ENCODE measurements around the gene MACROD1.

DNA sequence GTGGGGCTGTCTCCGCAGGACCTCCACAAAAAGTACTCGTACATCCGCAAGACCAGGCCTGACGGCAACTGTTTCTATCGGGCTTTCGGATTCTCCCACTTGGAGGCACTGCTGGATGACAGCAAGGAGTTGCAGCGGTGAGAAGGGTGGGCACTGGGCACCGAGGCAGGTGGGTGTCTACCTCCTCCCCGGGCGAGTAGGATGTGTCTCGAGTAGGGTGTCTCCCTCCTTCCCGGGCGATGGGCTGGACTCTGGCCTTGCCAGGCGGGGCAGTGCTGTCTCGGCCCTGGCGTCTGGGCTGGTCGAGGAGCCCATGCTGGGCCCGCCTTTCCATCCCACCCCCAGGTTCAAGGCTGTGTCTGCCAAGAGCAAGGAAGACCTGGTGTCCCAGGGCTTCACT, 169.4 kb downstream of the MACROD1 start:
- TF ChIP-seq, protein P1, sequence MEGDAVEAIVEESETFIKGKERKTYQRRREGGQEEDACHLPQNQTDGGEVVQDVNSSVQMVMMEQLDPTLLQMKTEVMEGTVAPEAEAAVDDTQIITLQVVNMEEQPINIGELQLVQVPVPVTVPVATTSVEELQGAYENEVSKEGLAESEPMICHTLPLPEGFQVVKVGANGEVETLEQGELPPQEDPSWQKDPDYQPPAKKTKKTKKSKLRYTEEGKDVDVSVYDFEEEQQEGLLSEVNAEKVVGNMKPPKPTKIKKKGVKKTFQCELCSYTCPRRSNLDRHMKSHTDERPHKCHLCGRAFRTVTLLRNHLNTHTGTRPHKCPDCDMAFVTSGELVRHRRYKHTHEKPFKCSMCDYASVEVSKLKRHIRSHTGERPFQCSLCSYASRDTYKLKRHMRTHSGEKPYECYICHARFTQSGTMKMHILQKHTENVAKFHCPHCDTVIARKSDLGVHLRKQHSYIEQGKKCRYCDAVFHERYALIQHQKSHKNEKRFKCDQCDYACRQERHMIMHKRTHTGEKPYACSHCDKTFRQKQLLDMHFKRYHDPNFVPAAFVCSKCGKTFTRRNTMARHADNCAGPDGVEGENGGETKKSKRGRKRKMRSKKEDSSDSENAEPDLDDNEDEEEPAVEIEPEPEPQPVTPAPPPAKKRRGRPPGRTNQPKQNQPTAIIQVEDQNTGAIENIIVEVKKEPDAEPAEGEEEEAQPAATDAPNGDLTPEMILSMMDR (IDR thresholded peaks at IDR 0.05) = no peak
- no peak for TF ChIP-seq NFYB (CRISPR knock-in tag; conservative IDR thresholded peaks at IDR 0.05; ENCODE audit: low read depth)
- TF ChIP-seq, protein P2, sequence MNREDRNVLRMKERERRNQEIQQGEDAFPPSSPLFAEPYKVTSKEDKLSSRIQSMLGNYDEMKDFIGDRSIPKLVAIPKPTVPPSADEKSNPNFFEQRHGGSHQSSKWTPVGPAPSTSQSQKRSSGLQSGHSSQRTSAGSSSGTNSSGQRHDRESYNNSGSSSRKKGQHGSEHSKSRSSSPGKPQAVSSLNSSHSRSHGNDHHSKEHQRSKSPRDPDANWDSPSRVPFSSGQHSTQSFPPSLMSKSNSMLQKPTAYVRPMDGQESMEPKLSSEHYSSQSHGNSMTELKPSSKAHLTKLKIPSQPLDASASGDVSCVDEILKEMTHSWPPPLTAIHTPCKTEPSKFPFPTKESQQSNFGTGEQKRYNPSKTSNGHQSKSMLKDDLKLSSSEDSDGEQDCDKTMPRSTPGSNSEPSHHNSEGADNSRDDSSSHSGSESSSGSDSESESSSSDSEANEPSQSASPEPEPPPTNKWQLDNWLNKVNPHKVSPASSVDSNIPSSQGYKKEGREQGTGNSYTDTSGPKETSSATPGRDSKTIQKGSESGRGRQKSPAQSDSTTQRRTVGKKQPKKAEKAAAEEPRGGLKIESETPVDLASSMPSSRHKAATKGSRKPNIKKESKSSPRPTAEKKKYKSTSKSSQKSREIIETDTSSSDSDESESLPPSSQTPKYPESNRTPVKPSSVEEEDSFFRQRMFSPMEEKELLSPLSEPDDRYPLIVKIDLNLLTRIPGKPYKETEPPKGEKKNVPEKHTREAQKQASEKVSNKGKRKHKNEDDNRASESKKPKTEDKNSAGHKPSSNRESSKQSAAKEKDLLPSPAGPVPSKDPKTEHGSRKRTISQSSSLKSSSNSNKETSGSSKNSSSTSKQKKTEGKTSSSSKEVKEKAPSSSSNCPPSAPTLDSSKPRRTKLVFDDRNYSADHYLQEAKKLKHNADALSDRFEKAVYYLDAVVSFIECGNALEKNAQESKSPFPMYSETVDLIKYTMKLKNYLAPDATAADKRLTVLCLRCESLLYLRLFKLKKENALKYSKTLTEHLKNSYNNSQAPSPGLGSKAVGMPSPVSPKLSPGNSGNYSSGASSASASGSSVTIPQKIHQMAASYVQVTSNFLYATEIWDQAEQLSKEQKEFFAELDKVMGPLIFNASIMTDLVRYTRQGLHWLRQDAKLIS (CRISPR knock-in tag; IDR thresholded peaks at IDR 0.05; ENCODE audit: borderline replicate concordance) = no peak
- TF ChIP-seq CREB1 (CRISPR knock-in tag; IDR thresholded peaks at IDR 0.05) = no peak
- TF ChIP-seq, protein P3, sequence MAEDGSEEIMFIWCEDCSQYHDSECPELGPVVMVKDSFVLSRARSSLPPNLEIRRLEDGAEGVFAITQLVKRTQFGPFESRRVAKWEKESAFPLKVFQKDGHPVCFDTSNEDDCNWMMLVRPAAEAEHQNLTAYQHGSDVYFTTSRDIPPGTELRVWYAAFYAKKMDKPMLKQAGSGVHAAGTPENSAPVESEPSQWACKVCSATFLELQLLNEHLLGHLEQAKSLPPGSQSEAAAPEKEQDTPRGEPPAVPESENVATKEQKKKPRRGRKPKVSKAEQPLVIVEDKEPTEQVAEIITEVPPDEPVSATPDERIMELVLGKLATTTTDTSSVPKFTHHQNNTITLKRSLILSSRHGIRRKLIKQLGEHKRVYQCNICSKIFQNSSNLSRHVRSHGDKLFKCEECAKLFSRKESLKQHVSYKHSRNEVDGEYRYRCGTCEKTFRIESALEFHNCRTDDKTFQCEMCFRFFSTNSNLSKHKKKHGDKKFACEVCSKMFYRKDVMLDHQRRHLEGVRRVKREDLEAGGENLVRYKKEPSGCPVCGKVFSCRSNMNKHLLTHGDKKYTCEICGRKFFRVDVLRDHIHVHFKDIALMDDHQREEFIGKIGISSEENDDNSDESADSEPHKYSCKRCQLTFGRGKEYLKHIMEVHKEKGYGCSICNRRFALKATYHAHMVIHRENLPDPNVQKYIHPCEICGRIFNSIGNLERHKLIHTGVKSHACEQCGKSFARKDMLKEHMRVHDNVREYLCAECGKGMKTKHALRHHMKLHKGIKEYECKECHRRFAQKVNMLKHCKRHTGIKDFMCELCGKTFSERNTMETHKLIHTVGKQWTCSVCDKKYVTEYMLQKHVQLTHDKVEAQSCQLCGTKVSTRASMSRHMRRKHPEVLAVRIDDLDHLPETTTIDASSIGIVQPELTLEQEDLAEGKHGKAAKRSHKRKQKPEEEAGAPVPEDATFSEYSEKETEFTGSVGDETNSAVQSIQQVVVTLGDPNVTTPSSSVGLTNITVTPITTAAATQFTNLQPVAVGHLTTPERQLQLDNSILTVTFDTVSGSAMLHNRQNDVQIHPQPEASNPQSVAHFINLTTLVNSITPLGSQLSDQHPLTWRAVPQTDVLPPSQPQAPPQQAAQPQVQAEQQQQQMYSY (CRISPR knock-in tag; IDR thresholded peaks at IDR 0.05) = no peak
- no peak for TF ChIP-seq ZNF263 (CRISPR knock-in tag; IDR thresholded peaks at IDR 0.05; ENCODE audit: low read depth)
- no peak for TF ChIP-seq ZNF232 (CRISPR knock-in tag; IDR thresholded peaks at IDR 0.05)
- TF ChIP-seq, protein P4, sequence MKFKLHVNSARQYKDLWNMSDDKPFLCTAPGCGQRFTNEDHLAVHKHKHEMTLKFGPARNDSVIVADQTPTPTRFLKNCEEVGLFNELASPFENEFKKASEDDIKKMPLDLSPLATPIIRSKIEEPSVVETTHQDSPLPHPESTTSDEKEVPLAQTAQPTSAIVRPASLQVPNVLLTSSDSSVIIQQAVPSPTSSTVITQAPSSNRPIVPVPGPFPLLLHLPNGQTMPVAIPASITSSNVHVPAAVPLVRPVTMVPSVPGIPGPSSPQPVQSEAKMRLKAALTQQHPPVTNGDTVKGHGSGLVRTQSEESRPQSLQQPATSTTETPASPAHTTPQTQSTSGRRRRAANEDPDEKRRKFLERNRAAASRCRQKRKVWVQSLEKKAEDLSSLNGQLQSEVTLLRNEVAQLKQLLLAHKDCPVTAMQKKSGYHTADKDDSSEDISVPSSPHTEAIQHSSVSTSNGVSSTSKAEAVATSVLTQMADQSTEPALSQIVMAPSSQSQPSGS (CRISPR knock-in tag; IDR thresholded peaks at IDR 0.05; ENCODE audit: borderline replicate concordance, low read depth) = no peak

Data from WTC11 (cell line).